GM12873 (cell line): ENCODE results near the gene RRN3.
A peak's percentile ranks its signal among the peaks of the same experiment; 100 is the strongest.

Experiments
- CTCF ChIP-seq: IDR thresholded peaks from 2 replicates; pipeline ENCODE4 v1.5.1; 2012; ENCODE audit warnings: low read depth, mild to moderate bottlenecking, moderate library complexity, low read length, control low read depth; ENCODE audit not compliant: insufficient read depth; ENCODE audit errors: missing control alignments

Gene RRN3

DNA sequence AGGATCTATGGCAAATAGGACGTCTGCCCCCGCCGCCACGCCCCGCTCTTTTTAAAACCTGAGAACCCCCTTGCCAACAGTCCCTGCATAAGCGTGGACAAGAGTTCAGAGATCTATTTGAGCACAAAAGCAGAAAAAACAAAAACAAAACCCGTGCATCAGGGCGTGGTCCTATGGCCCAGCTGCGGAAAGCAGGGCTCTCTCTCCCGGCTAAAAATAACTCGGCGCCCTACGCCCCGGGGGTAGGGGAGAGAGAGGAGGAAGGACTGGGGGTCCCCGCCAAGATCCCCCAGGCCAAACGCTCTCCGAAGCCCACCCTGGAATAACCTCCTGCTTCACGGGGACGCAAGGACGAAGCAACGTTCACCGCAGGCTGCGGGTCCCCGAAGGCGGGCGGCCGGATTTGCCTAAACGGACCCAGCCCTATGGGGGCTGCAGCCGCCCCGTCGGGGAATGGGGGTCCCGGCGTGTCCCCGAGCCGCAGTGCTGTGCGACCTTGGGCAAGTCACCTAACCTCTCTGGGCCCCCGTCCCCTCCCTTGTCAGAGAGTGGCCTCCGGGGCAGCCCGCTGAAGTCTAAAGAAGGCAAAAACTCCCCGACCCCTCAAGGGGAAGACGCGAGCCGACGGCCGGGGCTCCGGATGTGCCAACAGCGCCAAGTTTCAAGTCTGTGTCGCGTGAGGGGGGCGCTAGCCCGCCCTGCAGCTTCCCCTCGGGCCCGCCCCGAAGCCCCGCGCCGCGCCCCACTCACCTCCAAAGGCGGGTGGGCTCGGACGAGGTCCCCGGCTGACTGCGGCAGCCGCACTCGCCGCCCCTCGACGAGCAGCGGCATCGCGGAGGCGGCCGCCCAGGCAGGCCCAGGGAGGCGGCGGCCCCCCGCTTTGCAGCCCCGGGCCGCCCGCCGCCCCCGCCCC is 38.7 kb downstream of the RRN3 start:
- TF ChIP-seq CTCF: peak; percentile 41

- TF ChIP-seq CTCF: no peak
These were observed 39.5 kb downstream of the RRN3 start for GRCh38 chr16:15054357-15055140.

GRCh38 chr16:15053904-15054303 is 40.2 kb downstream of the RRN3 start:
- TF ChIP-seq CTCF: no peak

DNA sequence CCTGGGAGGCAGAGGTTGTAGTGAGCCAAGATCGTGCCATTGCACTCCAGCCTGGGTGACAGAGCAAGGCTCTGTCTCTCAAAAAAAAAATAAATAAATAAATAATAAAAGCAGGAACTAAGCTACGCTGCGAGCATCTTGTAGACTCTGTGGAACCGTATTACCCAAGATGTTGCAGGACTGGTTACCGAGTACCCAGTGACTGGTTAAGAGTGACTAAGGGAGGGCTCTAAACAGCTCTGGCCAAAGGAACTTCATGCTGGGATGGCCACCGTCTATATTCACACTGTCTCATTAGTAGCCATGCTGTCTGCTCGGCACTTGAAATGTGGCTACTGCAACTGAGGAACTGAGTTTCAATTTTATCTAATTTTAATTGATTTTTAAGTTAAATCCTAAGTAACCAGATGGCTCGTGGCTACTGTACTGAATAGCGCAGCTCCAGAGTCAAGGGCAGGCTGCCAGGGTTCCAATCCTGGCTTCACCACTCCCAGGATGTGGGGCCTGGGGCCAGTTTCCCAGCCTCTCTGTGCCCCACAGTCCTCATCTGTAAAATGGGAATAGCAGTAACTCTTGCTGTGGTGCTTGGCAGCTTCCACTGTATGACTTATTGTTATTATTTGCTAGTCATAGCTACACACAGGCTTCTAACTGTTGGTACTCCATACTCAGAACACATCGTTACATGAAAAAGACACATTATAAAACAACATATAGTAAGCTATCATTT is 41.2 kb downstream of the RRN3 start:
- no peak for TF ChIP-seq CTCF

DNA sequence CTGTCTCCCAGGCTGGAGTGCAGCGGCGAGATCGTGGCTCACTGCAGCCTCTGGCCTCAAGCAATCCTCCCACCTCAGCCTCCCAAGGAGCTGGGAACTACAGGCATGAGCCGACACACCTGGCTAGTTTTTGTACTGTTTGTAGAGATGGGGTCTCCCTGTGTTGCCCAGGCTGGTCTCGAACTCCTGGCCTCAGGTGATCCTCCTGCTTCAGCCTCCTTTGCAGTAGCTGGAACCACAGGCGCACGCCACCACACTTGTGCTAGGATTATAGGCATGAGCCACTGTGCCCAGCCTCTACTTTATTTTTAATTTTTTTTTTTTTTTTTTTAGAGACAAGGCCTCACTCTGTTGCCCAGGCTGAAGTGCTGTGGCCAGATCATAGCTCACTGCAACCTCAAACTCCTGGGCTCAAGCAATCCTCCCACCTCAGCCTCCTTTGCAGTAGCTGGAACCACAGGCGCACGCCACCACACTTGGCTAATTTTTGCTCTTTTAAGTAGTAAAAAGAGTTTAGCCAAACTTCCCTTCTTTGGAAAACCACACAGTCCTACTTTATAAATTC is 42.6 kb downstream of the RRN3 start:
- TF ChIP-seq CTCF: no peak

DNA sequence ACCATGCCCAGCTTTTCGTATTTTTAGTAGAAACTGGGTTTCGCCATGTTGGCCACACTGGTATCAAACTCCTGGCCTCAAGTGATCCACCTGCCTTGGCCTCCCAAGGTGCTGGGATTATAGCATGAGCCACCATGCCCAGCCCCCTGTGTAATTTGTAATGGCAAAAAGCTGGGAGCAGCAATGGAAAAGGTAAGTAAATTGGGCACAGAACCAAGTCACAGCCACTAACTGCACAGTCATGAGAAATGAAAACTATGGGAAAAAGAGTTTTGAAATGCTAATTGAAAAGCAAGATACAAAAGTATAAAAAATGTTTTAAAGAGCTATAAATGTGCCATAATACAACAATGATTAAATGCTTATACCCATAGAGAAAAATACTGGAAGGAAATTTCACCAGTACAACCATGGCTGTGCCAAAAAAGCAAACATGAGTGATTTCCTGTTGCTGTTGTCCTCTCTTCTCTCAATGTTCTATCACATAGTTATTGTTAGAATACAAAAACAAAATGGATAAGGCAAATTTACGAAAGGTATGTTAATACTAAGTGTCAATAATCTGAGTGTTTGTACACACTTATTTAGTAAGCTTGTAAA is 44.4 kb downstream of the RRN3 start:
- TF ChIP-seq CTCF: no peak
